ENCODE data around the gene SUSD1. TPM values are rescaled to one million over a fixed set of nuclear protein-coding genes. Genes with fewer than 3 reads are reported as not detected.
"Not testable (repeated sequence)": the region's sequence is repeated elsewhere in the genome, so short reads cannot be mapped to it uniquely, and the experiment has no call there.

SUSD1 gene
- total RNA-seq, 2 donors from 2014 or later = 6.2 to 10.6 TPM

- DNase-seq (ENCODE audit: low spot score) = peak; percentile 69
- no peaks in the 10 kb centered on the region for H3K27me3 ChIP-seq
- H3K36me3 ChIP-seq = no peaks in the 10 kb centered on the region
- H3K27ac ChIP-seq = peak overlapping the region; percentile 46 to 63
- no peaks in the 10 kb centered on the region for H3K9me3 ChIP-seq
- H3K4me3 ChIP-seq = no peak overlapping the region
- peaks cover 0 to 31% of the 10 kb centered on the region in 2 donors for H3K4me1 ChIP-seq
- TF ChIP-seq, protein P1, sequence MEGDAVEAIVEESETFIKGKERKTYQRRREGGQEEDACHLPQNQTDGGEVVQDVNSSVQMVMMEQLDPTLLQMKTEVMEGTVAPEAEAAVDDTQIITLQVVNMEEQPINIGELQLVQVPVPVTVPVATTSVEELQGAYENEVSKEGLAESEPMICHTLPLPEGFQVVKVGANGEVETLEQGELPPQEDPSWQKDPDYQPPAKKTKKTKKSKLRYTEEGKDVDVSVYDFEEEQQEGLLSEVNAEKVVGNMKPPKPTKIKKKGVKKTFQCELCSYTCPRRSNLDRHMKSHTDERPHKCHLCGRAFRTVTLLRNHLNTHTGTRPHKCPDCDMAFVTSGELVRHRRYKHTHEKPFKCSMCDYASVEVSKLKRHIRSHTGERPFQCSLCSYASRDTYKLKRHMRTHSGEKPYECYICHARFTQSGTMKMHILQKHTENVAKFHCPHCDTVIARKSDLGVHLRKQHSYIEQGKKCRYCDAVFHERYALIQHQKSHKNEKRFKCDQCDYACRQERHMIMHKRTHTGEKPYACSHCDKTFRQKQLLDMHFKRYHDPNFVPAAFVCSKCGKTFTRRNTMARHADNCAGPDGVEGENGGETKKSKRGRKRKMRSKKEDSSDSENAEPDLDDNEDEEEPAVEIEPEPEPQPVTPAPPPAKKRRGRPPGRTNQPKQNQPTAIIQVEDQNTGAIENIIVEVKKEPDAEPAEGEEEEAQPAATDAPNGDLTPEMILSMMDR (IDR thresholded peaks at IDR 0.05) = peak; percentile 86 to 93
These were observed 100.7 kb downstream of the SUSD1 start for GRCh38 chr9:112074250-112075008.

DNA sequence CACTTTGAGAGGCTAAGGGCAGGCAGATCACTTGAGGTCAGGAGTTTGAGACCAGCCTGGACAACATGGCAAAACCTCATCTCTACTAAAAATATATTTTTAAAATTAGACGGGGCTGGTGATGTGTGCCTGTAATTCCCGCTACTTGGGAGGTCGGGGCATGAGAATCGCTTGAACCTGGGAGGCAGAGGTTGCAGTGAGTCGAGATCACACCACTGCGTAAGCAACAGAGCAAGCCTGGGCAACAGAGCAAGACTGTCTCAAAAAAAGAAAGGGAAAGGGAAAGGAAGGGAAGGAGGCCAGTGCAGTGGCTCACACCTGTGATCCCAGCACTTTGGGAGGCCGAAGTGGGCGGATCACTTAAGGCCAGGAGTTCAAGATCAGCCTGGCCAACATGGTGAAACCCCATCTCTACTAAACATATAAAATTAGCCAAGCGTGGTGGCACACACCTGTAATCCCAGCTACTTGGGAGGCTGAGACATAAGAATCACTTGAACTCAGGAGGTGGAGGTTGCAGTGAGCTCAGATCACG, 101.4 kb downstream of the SUSD1 start:
- H3K4me3 ChIP-seq = not testable (repeated sequence)

DNA sequence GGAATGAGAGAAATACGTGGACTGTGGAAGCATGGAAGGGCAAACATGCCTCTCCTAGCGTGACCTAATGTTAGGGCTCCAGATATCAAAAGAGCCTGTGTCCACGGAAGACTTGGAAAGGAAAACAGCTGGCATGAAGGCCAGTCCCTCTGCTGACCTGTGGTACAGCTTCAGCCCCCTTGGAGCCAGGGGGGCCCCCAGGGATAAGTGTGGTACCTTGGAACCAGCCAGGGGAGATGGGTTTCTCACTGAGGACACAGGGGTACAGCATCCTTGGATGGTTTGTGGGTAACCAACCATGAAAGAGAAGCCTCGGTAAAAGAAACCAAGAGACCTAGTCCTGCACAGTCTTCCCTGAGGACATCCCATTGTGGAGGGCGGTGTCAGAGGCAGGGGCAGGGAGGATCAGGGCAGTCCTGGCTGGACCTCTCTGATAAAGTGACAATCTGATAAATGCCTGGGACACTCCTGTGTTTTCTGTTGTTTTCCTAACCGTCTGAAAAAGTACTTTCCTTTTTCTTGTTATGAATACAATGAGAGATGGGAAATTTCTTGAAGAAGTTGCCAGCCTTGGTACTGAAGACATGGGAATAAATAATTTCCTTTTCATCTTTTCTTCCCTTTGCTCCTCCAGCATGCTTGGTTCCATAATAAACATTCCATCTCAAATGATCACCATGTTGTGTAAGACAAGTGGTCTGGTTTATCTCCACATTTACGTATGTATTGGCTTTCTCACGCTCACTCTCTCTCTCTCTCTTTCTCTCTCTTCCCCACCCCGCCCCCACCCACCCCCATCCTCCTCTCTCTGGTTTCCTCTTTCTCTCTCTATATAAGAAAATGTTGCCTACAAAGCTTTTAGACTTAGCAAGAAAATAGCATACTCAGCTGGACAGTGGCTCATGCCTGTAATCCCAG, 102.1 kb downstream of the SUSD1 start:
- H3K4me1 ChIP-seq = peaks cover 0 to 31% of the 10 kb centered on the region in 2 donors
- H3K9me3 ChIP-seq = no peaks in the 10 kb centered on the region
- TF ChIP-seq, protein P1 (IDR thresholded peaks at IDR 0.05) = no peak
- peak overlapping the region; percentile 46 to 63 for H3K27ac ChIP-seq
- no peak for DNase-seq (ENCODE audit: low spot score)
- H3K4me3 ChIP-seq = no peak overlapping the region
- no peaks in the 10 kb centered on the region for H3K27me3 ChIP-seq
- H3K36me3 ChIP-seq = no peaks in the 10 kb centered on the region

More for the DNA sequence above, 101.4 kb downstream of the SUSD1 start:
- not testable (repeated sequence) for H3K36me3 ChIP-seq; H3K9me3 ChIP-seq; H3K27me3 ChIP-seq; DNase-seq (ENCODE audit: low spot score)
- peaks cover 0 to 31% of the 10 kb centered on the region in 2 donors for H3K4me1 ChIP-seq
- peak overlapping the region; percentile 46 to 63 for H3K27ac ChIP-seq

DNA sequence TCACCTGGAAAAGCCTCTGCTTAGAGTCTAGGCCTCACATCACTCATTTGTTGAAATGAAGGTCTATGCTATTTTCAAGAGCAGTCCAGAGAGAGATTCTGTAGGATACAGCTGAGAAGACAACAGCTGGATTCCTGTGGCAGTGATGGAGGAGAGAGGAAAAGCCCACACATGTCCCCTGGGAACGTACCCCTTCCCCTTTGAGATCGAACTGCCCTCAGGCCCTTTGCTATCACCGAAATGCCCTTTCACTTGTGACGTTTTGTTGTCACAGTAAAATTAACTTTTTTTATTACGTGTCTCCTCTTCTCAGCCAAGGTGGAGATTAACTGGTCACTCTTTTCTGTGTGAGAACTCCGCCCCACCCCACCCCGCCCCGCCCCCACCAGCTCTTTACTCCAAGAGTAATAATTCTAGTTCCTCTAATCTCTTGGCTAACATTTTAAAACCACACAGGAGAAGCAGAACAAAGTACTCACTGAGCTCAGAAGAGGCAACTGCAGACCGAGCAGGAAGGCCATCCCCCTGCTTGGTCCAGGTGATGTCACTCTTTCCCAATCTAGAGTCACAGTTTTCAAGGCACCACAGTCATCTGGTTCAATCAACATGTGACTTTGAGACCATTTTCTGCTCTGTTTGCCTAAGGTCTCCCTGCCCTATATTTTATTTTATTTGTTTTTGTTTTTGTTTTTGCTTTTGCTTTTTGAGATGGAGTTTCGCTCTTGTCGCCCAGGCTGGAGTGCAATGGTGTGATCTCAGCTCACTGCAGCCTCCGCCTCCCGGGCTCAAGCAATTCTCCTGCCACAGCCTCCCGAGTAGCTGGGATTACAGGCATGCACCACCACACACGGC, 105.6 kb downstream of the SUSD1 start:
- DNase-seq (ENCODE audit: low spot score) = no peak
- no peaks in the 10 kb centered on the region for H3K27me3 ChIP-seq
- peaks cover 0 to 22% of the 10 kb centered on the region in 2 donors for H3K4me1 ChIP-seq
- TF ChIP-seq, protein P1 (IDR thresholded peaks at IDR 0.05) = no peak
- no peak overlapping the region for H3K4me3 ChIP-seq
- no peak overlapping the region for H3K27ac ChIP-seq
- H3K36me3 ChIP-seq = no peaks in the 10 kb centered on the region
- no peaks in the 10 kb centered on the region for H3K9me3 ChIP-seq

GRCh38 chr9:112065806-112066606, 109.1 kb downstream of the SUSD1 start:
- Histone ChIP-seq H3K27ac (no peak overlapping the region), H3K36me3 (no peaks in the 10 kb centered on the region), H3K27me3 (no peaks in the 10 kb centered on the region), H3K4me3 (no peak overlapping the region), H3K4me1 (no peaks in the 10 kb centered on the region), H3K9me3 (no peaks in the 10 kb centered on the region)
- DNase-seq (ENCODE audit: low spot score) = no peak
- TF ChIP-seq, protein P1 (IDR thresholded peaks at IDR 0.05) = no peak

Measured in right atrium auricular region (tissue), 2 donors.